Mesodermal cell (in vitro differentiated cells): ENCODE data around the gene CHAMP1.
A peak's percentile ranks its signal among the peaks of the same experiment; 100 is the strongest.

Experiments used
- H3K27ac ChIP-seq: 2 replicates; pipeline ENCODE4 v1.7.0; 2013; ENCODE audit warnings: mild to moderate bottlenecking, low read depth, low read length, moderate library complexity; ENCODE audit not compliant: severe bottlenecking
- H3K36me3 ChIP-seq: 2 replicates; pipeline ENCODE4 v1.7.1; 2013; ENCODE audit warnings: mild to moderate bottlenecking, low read length, moderate library complexity; ENCODE audit not compliant: control insufficient read depth, insufficient read depth
- H3K4me1 ChIP-seq: one replicate; pipeline ENCODE4 v1.7.1; 2013; ENCODE audit warnings: mild to moderate bottlenecking, low read length; ENCODE audit not compliant: insufficient read depth, control insufficient read depth, poor library complexity, severe bottlenecking
- H3K4me3 ChIP-seq: 2 replicates; pipeline ENCODE4 v1.7.0; 2013; ENCODE audit warnings: low read length, control low read depth, mild to moderate bottlenecking; ENCODE audit not compliant: insufficient read depth, poor library complexity, severe bottlenecking; ENCODE audit errors: extremely low read depth
- H3K9me3 ChIP-seq: 2 replicates; pipeline ENCODE4 v1.7.1; 2013; ENCODE audit warnings: mild to moderate bottlenecking, low read length, moderate library complexity; ENCODE audit not compliant: control insufficient read depth
- WGBS, 2 experiments: methylation state at CpG; one replicate each; pipeline ENCODE4 v1.1.5; 2013; ENCODE audit warnings: missing lambda C conversion rate in 2 of 2; ENCODE audit not compliant: insufficient coverage in 2 of 2; 5-methylcytosine and 5-hydroxymethylcytosine counted together

The CHAMP1 gene

GRCh38 chr13:114299604-114300305 lies 14.5 kb upstream of the CHAMP1 start:
- H3K36me3 ChIP-seq: peaks cover 87% of the 10 kb centered on the region
- peak overlapping the region; percentile 29 for H3K27ac ChIP-seq
- 90 to 94% methylated on average over 5 to 9 of the region's 12 CpGs for WGBS, 2 experiments
- H3K4me1 ChIP-seq: no peaks in the 10 kb centered on the region
- H3K9me3 ChIP-seq: no peaks in the 10 kb centered on the region
- no peak overlapping the region for H3K4me3 ChIP-seq

DNA sequence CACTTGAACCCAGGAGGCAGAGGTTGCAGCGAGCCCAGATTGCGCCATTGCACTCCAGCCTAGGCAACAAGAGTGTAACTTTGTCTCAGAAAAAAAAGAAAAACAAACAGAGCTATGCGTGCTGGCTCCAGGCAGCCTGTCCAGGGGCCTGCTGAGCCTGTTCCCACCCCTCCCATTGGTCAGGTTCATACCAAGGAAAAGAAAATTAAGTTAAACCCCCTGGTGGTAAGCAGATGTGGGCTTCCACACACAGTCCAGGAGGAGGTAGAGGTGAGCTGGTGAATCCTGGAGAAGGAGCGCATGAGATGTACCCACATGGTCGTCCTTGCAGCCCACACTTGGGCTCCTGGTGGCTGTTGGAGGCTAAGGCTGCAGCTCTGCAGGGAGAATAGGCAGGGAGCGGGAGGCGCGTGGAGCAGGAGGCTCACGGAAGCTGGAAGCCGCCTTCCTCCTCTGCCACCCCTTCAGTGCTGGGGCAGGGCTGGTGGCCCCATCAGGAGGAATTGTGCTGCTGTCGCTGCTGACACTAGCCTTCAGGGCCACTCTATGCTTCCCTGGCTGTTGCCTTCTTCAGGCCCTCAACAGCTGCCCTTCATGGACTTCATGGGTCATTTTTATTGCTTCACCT lies 10.5 kb upstream of the CHAMP1 start:
- 96 to 97% methylated on average over 9 to 11 of the region's 11 CpGs for WGBS, 2 experiments
- H3K36me3 ChIP-seq: peaks cover 69% of the 10 kb centered on the region
- H3K27ac ChIP-seq: no peak overlapping the region
- no peaks in the 10 kb centered on the region for H3K4me1 ChIP-seq
- no peak overlapping the region for H3K4me3 ChIP-seq
- no peaks in the 10 kb centered on the region for H3K9me3 ChIP-seq

GRCh38 chr13:114304346-114305034 lies 9.8 kb upstream of the CHAMP1 start:
- 95 to 97% methylated on average over 12 to 13 of the region's 13 CpGs for WGBS, 2 experiments
- peaks cover 63% of the 10 kb centered on the region for H3K36me3 ChIP-seq
- no peaks in the 10 kb centered on the region for H3K4me1 ChIP-seq
- no peak overlapping the region for H3K4me3 ChIP-seq
- H3K27ac ChIP-seq: no peak overlapping the region
- no peaks in the 10 kb centered on the region for H3K9me3 ChIP-seq

DNA sequence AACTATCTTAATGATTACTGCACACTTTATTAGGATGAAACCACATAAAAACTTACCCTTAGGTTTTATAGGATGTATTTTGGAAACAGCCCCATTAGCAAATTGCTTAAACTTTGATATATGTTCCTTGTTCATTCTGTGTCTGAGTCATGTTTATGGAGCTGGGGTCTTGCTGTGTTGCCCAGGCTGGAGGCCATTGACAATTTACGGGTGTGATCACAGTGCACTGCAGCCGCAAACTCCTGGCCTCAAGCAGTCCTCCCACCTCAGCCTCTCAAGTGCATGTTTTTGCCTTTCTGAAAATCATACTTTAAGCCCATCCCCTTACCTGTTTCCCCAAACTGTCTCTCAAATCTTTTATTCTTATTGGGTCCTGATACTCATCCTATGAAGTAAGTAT lies 5.2 kb upstream of the CHAMP1 start:
- Histone ChIP-seq H3K27ac (no peak overlapping the region), H3K4me3 (no peak overlapping the region), H3K36me3 (peaks cover 22% of the 10 kb centered on the region), H3K4me1 (peaks cover 6% of the 10 kb centered on the region), H3K9me3 (no peaks in the 10 kb centered on the region)
- 95 to 100% methylated on average over 2 of the region's 2 CpGs for WGBS, 2 experiments

- WGBS, 2 experiments: 77 to 89% methylated on average over 6 of the region's 6 CpGs
- Histone ChIP-seq H3K27ac (no peak overlapping the region), H3K9me3 (no peaks in the 10 kb centered on the region), H3K4me3 (no peak overlapping the region), H3K4me1 (peaks cover 6% of the 10 kb centered on the region), H3K36me3 (peaks cover 14% of the 10 kb centered on the region)
Measured at GRCh38 chr13:114309806-114310410, 4.4 kb upstream of the CHAMP1 start.

DNA sequence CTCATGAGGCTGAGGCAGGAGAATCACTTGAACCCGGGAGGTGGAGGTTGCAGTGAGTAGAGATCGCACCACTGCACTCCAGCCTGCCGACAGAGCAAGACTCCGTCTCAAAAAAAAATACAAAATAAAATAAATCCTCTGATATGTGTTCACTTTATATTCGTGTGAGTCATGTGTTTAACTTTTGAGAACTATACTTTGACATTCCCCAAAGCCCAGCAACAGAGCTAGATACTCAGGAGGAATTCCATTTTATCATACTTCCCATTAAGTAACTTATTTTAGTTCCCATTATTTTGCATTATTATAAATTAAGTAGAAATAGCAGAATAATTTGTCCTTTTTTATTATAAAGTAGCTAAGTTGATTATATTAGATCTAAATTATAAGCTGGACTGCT lies 3.3 kb upstream of the CHAMP1 start:
- Histone ChIP-seq H3K36me3 (peaks cover 11% of the 10 kb centered on the region), H3K4me3 (no peak overlapping the region), H3K4me1 (peaks cover 14% of the 10 kb centered on the region), H3K27ac (no peak overlapping the region), H3K9me3 (no peaks in the 10 kb centered on the region)
- WGBS, 2 experiments: 100% methylated on average over 1 of the region's 5 CpGs

DNA sequence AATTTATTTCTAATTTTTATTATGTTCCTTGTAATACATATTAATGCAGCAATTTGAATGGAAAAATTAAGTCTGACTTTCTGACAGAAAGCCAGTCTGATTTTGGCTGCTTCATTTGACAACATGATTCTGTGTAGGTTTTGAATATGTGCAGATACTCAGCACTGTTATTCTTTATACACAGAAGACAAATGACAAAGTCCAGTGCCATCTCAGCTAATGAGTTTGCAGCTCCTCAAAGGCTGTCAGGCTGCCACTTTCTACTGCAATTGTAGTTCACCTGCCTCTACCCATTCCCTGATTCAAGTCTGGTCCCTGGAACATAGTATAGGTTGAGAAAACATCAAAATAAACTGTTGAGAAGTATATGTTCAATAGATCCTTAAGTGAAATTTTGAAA lies 2.9 kb upstream of the CHAMP1 start:
- H3K4me1 ChIP-seq: peaks cover 14% of the 10 kb centered on the region
- H3K36me3 ChIP-seq: peaks cover 7% of the 10 kb centered on the region
- no peak overlapping the region for H3K4me3 ChIP-seq
- H3K9me3 ChIP-seq: no peaks in the 10 kb centered on the region
- no peak overlapping the region for H3K27ac ChIP-seq

GRCh38 chr13:114311908-114312307 lies 2.4 kb upstream of the CHAMP1 start:
- Histone ChIP-seq H3K4me3 (no peak overlapping the region), H3K27ac (no peak overlapping the region), H3K36me3 (peaks cover 7% of the 10 kb centered on the region), H3K9me3 (no peaks in the 10 kb centered on the region), H3K4me1 (peaks cover 14% of the 10 kb centered on the region)
- WGBS, 2 experiments: 63 to 67% methylated on average over 1 of the region's 2 CpGs

DNA sequence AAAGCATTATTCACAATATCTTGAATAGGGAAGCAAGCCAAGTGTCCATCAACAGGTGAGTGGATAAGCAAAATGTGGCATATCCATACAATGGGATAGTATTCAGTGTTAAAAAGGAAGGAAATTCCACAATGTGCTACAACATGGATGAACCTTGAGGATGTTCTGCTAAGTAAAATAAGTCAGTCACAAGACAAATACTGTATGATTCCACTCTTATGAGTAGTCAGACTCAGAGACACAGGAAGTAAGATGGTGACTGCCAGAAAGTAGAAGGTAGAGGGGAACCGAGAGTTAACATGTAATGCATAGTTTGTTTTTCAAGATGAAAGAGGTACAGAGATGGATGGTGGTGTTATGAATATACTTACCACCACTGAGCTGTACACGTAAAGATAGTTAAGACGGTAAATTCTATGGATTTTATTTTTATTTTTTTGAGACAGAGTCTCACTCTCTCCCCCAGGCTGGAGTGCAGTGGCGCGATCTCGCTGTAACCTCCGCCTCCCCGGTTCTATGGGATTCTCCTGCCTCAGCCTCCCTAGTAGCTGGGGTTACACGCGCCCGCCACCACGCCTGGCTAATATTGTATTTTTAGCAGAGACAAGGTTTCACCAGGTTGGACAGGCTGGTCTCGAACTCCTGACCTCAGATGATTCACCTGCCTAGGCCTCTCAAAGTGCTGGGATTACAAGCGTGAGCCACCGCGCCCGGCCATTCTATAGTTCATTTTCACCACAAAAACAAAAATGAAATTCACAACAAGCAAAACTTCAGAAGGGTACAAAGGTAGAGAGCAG lies 1.0 kb upstream of the CHAMP1 start:
- Histone ChIP-seq H3K4me3 (peak overlapping the region; percentile 68), H3K36me3 (peaks cover 16% of the 10 kb centered on the region), H3K9me3 (no peaks in the 10 kb centered on the region), H3K27ac (peak overlapping the region; percentile 94), H3K4me1 (peaks cover 14% of the 10 kb centered on the region)
- WGBS, 2 experiments: 92 to 99% methylated on average over 11 to 13 of the region's 17 CpGs

GRCh38 chr13:114315074-114315785 lies 927 bp downstream of the CHAMP1 start:
- Histone ChIP-seq H3K27ac (peak overlapping the region; percentile 94), H3K4me1 (peaks cover 26% of the 10 kb centered on the region)

More at GRCh38 chr13:114315074-114315785, 927 bp downstream of the CHAMP1 start:
- H3K4me3 ChIP-seq: peak overlapping the region; percentile 68
- H3K9me3 ChIP-seq: no peaks in the 10 kb centered on the region
- 20% methylated on average over 2 of the region's 7 CpGs; no CpG with 5 or more reads in 1 of the 2 experiments for whole genome bisulfite sequencing, 2 experiments
- peaks cover 24% of the 10 kb centered on the region for H3K36me3 ChIP-seq
